ENCODE measurements around the gene PCED1B.

PCED1B gene

GRCh38 chr12:47120736-47121135, 41.3 kb downstream of the PCED1B start:
- no peak for DNase-seq (ENCODE audit: low spot score)

DNA sequence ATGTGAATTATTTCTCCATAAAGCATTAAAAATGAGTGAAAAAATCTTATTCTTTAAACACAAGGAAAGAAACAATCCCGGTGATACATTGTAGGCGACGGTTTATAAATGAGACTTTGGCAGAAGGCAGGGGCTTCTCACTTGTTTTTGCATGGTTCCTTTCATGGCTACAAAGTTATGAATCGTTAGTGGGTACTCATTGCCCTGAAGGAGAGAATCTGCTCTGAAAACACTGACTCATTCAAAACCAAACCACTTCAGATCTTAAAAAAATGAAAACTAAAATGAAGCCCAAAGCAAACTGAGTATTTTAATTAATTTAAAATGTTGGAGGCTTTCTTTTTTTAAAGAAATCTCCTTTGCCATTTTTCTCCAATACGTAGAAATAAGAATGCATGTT, 41.7 kb downstream of the PCED1B start:
- DNase-seq (ENCODE audit: low spot score) = no peak

- no peak for DNase-seq (ENCODE audit: low spot score)
These were observed 43.2 kb downstream of the PCED1B start for GRCh38 chr12:47122602-47123001.

DNA sequence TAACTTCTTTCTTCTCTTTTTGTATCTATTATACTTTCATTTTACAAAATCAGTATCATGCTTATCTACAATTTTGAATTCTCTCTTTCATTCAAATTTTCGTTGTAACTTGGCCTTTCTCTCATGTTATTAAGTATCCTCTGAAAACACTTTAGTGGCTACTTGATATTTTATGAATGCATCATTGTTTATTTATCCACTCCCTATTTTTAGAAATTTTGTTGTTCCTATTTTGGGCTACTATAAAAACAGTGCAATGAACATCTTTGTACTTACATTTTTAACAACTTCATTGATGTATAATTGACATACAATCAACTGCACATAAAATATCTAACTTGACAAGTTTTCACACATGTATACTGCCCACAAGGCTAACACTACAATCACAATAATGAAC, 44.3 kb downstream of the PCED1B start:
- DNase-seq (ENCODE audit: low spot score) = no peak

DNA sequence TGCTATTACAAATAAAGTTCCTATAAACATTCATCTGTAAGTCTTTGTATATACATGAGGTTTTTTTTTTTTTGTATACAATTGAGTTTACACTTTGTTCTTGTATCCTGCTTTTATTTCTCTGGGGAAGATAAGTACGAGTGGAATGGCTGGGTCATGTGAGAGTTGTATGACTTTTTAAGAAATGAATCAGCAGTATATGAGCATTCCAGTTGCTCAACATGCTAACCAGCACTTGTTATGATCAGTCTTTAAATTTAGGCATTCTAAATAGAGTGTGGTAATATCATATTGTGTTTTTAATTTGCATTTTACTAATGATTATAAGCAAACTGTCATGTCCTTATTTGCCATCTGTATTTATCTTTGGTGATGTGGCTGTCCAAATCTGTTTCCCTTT, 45.0 kb downstream of the PCED1B start:
- no peak for DNase-seq (ENCODE audit: low spot score)

GRCh38 chr12:47126246-47126645, 46.8 kb downstream of the PCED1B start:
- no peak for DNase-seq (ENCODE audit: low spot score)

- no peak for DNase-seq (ENCODE audit: low spot score)
These were observed 51.6 kb downstream of the PCED1B start for GRCh38 chr12:47131011-47131410.

GRCh38 chr12:47134005-47134404, 54.6 kb downstream of the PCED1B start:
- DNase-seq (ENCODE audit: low spot score) = no peak

DNA sequence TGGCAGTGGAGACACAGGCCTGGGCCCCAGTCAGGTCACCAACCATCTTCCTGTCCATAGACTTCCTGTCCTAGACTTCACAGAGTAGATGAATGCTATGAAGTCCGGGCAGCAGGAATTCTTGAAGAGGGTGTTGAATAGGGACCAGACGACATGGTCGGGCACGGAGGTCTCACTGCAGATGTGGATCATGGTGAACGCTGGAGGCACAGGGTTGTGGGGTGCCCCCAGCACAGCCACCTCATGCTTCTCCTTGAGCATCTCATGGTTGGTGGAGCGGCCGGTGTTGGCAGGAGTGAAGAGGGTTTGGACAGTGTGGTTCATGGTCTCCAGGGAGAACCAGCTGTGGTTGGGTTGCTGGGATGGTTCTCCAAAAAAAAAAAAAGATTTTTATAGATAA, 56.2 kb downstream of the PCED1B start:
- no peak for DNase-seq (ENCODE audit: low spot score)

- DNase-seq (ENCODE audit: low spot score) = no peak
These were observed 59.7 kb downstream of the PCED1B start for GRCh38 chr12:47139000-47139681.

GRCh38 chr12:47141459-47141858, 62.0 kb downstream of the PCED1B start:
- DNase-seq (ENCODE audit: low spot score) = no peak

GRCh38 chr12:47144769-47145168, 65.3 kb downstream of the PCED1B start:
- no peak for DNase-seq (ENCODE audit: low spot score)

- DNase-seq (ENCODE audit: low spot score) = no peak
These were observed 65.8 kb downstream of the PCED1B start for GRCh38 chr12:47145188-47145587.

- DNase-seq (ENCODE audit: low spot score) = no peak
These were observed 68.3 kb downstream of the PCED1B start for GRCh38 chr12:47147739-47148138.

DNA sequence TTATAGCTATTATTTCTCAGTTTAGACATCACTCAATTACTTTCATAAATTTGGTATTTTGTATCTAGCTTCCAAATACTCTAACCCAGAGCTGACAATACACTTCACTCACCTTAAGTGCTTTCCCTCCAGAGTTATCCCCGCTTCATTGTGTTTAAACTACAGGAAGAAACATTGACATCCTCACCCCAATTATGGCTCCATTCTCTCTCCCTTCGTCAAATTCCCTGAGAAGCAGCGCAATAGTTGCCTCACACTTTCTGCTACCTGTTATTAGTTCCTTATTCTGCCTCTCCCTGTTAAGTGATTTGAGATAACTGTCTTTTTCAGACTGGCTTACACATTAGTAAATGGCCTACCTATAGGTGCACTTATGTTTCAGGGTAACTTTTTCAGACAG, 69.7 kb downstream of the PCED1B start:
- DNase-seq (ENCODE audit: low spot score) = no peak

- no peak for DNase-seq (ENCODE audit: low spot score)
These were observed 72.7 kb downstream of the PCED1B start for GRCh38 chr12:47152095-47152494.

GRCh38 chr12:47155457-47156166, 76.2 kb downstream of the PCED1B start:
- DNase-seq (ENCODE audit: low spot score) = peak; percentile 8

DNA sequence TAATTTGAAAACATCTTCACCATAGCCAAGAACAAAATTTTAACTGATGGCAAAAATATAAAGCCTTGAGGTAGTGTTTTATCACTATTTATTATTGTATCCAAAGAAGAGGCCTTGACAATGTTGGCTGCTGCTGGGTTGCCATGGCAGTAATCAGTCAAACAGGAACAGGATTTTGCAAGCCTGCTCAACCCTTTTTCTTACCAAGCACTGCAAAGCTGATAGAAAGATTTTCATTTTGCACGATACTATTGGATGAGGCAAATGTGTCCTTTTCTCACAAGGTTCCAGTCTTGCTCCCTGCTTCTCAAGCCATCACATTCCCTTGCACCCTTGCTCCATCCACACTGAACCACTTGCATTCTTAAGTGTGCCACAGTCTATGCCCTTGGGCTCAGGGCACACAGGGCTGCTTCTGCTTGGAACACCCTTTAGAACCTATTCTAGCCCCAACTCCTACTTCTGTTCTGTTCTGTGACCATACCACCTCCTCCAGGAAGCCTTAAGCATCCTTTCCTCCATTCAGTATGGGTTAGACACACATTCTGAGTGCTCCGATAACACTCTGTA, 76.8 kb downstream of the PCED1B start:
- DNase-seq (ENCODE audit: low spot score) = no peak

- no peak for DNase-seq (ENCODE audit: low spot score)
These were observed 79.4 kb downstream of the PCED1B start for GRCh38 chr12:47158792-47159191.

DNA sequence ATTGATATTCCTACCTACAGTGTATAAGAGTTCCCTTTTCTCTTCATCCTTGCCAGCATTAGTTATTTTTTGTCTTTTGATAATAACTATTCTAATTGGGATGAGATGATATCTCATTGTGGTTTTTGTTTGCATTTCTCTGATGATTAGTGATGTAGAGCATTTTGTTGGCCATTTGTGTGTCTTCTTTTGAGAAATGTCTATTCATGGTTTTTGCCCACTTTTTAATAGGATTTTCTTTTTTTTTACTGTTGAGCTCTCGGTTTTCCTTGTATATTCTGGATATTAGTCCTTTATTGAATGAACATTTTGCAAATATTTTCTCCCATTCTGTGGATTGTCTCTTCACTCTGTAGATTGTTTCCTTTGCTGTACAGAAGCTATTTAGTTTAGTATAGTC, 79.9 kb downstream of the PCED1B start:
- DNase-seq (ENCODE audit: low spot score) = no peak

DNA sequence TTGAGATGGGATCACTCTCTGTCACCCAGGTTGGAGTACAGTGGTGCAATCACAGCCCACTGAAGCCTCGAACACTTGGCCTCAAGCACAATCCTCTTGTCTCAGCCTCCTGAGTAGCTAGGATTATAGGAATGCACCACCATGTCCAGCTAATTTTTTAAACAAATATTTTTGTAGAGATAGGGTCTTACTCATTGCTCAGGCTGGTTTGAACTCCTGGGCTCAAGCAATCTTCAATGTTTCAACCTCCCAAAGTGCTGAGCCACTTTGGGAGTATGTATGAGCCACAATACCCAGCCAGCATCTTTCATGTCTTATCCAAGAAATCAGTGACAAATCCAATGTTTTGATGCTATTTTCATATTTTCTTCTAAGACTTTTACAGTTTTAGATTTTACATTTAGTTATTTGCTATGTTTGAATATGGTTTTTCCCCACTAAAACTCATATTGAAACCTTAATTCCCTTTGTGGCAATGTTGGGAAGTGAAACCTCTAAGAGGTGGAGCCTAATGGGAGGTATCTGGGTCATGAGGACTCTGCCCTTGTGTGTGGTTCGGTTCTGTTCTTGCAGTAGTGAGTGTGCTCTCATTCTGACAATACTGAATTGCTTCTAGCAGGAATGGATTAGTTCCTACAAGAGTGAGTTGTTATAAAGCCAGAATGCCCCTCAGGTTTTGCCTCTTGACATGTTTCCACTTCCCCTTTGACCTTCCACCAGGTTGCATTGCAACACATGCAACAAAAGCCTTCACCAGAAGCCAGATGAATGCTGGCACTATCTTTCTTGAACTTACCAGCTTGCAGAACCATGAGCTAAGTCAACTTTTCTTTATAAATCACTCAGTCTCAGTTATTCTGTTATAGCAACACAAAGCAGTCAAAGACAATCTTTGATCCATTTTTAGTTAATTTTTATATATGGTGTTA, 81.2 kb downstream of the PCED1B start:
- no peak for DNase-seq (ENCODE audit: low spot score)

- DNase-seq (ENCODE audit: low spot score) = no peak
These were observed 84.7 kb downstream of the PCED1B start for GRCh38 chr12:47164116-47164515.

Data from cerebellar cortex (tissue), 1 donor.